Activated CD4-positive, alpha-beta T cell treated with anti-CD3 and anti-CD28 coated beads for 48 hours (primary cell): Measurements from ENCODE around the gene RARG.

ENCODE experiments used
- DNase-seq: peaks from one replicate; pipeline ENCODE4 v3.0.0-alpha.2; 2020

RARG gene

DNA sequence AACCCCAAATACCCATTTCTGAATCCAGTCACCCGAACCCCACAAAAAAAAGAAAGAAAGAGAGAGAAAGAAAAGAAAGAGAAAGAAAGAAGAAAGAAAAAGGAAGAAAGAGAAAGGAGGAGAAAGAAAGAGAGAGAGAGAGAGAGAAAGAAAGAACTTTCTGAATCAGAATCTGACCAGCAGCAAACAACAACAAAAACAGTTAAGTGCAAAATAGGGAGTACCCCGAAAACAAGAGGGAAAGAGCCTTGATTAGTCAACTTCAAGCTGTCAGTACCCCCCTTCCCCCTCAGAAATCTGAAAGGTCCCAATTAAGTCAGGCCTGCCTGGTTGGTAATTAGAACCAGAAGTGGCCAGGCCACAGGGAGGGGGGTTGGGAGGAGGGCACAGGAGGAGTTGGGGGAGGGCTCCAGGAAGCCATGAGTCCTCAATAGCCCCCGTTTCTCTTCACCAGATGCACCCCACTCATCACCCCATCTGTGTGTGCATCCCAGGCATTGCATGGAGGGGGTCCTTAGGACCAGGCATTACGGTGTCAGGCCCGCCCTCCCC is 9.8 kb downstream of the RARG start:
- DNase-seq, result no peak

DNA sequence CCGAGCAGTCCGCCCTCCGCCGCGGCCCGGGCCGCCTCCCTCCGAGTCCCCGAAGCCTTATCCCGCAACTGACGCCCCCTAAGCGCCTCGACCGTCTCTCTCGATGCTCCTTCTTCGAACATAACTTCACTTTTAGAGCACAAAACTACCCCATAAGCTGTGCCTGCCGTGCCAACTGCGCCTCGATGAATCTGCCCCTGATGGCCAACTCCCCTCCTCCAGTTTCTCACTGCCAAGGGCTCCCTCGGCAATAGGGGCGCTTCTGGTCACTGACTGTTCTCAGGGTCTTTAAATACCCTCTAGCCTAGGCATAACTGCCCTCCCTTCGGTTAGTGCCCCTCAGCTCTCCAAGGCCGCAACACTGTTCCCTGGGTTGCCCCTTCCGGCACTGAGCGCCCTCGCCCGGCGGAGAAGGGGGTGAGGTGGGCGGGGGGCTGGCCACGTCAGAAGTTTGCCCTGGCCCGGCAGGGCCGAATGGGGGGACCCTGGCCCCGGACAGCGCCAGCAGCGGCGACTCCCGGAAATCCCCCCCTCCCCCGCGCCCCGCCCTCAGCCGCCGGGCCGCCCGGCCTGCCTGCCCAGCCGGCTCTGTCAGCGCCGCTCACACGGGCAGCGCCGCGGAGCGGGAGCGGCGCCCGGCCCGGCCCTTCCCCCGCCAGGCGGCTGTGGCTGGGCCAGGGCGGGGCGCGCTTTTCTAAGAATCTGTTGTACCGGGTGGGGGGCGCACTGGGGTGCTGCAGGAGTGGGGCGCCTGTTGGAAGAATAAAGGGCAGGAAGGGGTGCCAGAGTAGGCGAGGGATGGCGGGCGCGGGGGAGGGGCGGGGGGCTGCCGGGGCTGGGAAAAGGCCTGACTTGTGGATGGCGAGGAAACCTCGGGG is 10.6 kb downstream of the RARG start:
- DNase-seq, result peak; percentile 48

DNA sequence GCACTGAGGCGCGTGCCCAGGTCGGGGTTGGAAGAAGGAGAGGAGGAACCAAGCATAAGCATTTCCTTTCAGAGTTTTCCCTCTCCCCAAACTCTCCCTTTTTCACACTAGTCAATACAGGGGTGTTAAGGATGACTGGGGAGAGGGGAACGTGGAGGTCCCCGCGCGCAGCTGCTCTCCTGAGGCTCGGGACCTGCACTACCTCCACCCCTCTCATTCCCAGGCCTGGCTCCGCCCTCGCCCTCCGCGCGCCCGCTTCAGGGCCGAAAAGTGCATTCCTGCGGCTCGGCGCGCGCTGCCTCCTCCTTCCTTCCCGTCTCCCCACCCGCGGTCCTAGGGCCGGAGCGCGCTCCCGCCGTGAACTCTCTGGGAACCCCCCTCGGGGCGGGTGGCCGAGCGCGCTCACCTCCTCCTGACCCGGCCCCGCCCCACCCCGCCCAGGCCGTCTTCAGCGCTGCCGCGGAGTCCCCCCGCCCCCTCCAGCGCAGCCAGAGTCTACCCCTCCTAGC is 11.3 kb downstream of the RARG start:
- peak; percentile 88 for DNase-seq

DNA sequence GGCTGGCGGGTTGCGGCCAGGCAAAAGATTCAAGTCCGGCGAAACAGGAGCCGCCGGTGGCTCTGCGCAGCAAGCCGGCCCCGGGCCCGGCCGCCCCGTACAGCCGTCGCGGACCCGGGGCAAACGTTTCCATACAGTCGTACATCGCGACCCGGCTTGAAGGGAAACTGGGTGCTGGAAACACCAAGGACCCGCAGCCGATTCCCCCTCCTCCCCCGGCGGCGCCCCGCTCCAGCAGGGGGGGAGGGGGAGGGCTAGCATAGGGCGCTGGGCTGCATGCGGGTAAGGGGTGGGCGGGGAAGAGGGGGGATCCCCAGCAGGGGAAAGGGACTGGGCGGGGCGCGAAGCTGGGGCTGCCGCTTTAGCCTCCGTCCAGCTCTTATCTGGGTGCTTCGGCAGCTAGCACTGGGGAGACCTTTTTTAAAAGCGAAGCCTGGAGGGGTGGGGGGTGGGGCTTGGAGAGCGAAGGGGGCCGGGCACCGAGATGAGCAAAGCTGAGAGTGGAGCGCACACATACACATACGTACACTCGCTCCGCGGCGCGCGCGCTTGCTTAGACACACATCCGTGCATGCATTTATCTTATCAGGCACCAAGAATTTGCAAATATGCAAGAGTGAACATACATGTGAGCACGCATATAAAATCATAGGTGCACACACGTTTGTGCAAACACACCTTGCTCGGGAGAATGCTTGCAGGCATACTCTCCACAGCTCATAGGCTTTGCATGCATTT is 11.9 kb downstream of the RARG start:
- peak; percentile 89 for DNase-seq

DNA sequence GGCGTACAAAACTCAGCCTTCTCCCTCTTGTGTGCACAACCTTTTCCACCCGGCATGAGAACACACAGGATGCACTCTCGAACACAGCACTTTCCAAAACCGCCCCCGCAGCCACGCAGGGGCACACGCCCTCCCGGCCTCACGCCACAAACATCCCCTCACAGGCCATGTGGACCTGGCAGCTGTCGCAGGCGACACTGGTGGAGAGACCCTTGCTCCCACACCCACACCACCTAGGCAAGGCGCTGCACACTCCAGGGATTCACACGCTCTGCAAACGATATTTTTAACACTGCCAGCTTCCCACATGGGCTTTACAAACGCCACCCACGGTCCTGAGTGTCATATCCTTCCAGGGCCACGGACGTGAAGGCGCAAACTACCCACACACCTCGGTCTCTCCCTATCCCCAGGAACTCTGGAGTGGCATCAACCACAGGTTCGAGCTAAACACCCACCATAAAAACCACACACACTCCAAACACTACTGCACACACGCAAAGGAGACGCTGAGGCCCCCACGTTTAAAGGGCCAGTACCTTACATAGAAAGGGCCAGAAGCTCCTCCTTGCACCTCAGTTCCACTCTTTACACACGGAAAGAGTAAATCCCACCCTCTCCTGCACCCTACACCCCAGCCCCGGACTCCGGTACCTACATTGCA is 12.6 kb downstream of the RARG start:
- DNase-seq, result peak; percentile 79

DNA sequence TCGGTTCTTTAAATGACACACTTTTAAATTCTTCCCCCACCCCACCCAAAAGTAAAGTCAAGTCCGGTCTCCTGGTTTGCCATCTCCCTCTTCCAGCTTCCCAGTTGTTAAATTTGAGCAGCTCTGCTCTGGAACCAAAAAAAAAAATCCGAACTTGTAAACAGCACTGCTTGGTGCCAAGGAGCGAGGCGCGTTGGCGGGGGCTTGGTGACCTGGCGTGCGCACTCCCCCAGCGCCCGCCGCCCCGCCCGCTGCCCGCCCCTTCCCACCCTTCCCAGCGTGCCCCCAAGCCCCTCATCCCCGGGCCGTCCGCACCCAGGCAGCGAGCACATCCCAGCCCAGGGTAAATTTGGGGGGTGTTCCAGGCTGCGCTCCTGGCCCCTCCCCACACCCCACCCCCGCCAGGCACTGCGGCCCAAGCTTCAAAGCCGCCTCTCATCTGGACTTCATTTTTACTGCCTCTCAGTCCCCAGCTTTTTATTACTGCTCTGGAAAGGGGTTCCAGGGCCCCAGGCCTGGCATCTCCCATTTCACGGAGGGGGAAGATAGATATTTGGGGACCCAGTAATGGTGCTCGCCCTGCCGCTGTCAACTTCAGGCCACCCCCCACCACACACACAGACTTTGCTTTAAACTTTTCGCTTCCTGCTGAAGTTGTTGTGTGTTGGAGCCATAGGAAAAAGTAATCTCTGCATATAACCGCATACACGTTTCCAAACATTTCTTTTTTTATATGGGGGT is 13.3 kb downstream of the RARG start:
- DNase-seq, result peak; percentile 34

DNA sequence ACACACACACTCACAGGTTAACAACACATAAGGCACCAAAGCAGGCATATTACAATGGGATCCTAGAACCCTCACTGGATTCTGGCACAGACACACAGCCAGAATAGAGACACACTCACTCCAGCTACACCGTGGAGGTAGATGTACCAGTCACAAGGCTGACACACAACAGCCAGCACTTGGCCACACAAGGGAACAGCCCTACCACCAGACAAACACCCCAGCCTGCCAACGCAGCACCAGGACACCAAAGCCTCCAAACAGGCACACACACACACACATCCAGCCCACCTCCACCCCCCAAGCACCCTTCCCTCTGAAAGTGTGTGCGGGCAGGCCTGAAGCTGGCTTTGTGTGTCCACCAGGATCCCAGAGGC is 14.1 kb downstream of the RARG start:
- peak; percentile 41 for DNase-seq

DNA sequence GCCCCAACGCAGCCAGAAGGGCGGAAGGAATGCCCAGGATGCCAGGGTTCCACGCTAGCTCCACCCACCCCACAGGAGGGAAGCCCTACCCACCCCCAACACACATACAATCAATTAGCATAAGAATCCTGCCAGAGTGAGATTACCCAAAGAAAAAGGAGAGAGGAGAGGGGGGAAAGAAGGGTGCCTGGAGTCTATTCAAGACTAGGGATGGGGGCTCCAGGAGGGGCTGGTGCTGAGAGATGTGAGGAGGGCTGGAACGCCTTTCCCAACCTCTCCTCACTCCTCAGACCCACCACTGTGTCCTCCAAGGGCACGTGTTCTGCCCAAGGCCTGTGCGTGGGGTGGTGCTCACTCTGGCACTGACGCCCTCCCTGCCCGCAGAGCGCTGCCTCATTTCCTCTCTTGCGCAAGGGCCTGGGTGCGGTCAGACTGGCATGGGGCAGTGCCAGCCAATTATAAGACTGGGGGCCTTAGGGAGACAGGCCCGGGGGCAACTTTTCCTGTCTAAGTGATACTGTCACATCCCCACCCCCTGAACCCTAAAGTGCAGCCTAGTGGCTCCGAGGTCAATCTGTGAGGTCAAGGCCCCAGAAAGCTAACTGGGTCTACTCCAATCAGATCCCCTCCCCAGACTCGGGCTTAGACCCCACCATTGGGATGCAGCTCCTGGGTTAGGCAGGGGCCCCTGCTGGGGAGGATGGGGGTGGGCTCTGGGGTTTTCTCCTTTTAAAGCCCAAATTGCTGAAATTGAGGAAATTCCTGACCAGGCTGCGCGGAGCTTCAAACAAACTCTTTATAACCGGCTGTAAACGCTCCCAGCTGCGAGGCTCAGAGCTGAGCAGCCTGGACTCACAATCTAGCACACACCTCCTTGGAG is 14.7 kb downstream of the RARG start:
- peak; percentile 66 for DNase-seq

DNA sequence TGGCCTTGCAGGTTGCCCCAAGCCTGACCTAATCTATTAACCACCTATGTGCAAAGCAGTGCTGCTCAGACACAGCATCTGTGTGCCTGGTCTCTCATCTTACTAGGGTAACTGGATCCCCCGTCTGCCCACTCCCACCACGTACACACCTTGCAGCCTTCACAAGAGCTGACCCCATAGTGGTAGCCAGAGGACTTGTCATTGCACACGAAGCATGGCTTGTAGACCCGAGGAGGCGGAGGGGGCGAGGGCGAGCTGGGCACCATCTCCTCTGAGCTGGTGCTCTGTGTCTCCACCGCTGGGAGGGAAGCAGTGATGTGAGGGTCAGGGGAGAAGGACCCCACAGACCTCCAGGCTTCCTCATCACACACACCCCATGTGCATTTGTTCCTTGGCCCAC is 16.5 kb downstream of the RARG start:
- no peak for DNase-seq

DNA sequence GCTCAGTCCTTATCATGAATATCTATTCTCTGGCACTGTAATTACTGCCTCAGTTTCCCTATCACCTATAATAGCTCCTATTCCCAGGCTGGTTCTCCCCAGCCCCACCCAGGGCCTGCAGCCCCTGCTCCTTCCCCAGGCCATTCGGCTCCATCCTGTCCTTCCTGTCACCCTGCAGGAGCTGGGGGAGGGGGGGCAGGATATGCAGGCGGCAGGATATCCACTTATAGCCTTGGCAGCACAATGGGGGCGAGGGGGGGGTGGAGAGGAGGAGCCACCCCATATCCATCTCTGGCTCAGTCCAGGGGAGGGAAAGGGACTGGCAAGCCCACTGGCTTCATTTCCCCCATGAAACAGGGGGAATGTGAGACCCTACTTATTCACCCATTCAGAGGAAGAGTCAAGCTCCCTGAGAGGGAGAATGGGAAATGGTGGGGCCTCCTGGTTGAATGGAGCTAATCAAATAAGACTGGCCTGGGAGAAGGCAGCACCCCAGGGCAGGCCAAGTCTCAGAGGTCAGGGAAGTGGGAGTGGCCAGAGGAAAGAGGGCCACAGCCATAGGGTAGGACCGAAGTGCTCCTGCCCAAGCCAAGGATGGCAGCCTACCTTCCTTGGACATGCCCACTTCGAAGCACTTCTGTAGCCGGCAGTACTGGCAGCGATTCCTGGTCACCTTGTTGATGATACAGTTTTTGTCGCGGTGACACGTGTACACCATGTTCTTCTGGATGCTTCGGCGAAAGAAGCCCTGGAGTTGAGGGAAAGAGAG is 17.1 kb downstream of the RARG start:
- no peak for DNase-seq

DNA sequence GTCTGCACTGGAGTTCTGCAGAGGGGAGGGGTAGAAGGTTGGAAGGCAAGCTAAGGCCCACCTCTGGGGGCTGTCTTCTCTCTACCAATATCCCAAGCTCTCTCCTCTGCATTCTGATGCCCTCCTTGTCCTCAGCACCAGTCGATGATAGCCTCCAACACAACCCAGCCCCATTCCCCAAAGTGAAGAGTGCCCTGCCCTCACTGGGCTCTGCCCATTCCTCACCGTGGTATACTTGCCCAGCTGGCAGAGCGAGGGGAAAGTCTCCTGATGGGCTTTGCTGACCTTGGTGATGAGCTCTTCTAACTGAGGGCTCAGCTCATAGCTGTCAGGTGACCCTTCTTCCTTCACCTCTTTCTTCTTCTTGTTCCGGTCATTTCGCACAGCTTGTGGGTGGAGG is 17.8 kb downstream of the RARG start:
- DNase-seq, result no peak

DNA sequence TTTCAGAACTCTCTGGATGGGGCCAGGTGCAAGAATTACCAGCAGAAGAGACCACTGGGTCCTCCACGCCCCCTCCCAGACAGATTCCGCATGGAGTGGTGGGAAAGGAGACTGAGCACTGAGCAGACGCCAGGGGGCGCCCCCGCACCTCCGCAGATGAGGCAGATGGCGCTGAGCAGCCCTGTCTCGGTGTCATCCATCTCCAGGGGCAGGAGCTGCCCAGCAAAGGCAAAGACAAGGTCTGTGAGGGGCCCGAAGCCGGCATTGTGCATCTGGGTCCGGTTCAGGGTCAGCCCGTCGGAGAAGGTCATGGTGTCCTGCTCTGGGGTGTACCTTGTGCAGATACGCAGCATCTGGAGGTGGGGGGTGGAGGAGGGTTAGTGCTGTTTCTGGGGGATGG is 18.7 kb downstream of the RARG start:
- peak; percentile 91 for DNase-seq

DNA sequence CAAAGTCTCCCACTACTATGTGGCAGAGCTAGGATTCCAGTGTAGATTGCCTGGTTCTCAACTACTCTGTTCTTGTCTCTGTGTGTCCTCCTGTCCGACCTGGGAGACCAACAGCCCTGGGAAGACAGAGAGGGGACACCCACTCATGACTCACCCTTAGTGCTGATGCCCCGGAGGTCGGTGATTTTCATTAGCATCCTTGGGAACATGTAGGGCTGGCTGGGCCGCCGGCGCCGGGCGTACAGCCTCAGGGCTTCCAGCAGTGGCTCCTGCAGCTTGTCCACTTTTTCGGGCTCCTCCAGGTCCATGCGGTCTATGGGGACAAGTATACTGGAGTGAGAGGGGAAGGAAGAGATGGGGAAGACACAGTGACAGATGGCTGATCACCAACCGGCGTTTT is 19.1 kb downstream of the RARG start:
- no peak for DNase-seq

DNA sequence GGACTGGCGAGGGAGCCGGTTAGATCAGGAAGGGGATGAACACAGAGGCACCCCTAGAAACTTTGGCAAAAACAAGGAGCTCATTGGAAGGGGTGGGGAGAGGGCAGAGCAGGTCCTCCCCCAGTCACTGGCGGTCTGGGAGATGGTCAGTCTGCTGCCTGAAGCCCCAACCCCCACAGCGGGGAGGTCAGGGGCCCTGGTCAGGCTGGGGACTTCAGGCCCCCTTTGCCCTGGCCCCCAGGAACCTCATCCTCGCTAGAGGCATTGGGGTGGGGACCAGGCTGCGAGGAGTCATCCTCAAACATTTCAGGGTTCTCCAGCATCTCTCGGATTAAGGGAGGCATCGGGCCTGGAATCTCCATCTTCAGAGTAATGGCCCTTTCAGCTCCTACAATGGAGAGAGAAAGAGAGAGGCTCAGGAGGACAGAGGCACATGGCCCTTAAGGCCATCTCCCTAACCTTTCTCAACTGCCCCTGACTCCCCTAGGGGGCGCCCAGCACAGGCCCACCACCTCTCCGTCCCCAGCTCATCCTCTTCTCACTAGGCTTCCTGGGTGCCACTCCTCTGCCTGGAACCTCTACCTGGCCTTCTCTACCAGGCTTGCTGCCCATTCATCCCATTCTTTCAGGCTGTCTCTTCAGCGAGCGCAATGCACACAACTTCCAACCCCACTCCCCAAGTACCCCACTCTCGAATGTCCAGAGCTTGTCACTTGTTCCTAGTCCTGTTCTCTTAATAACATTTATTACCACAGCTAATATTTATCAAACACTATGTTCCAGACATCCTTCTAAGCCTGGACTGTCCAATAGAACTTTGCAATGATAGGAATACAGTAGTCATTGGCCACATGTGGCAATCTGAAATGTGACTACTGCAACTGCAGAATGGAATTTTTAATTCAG is 20.3 kb downstream of the RARG start:
- DNase-seq, result no peak

DNA sequence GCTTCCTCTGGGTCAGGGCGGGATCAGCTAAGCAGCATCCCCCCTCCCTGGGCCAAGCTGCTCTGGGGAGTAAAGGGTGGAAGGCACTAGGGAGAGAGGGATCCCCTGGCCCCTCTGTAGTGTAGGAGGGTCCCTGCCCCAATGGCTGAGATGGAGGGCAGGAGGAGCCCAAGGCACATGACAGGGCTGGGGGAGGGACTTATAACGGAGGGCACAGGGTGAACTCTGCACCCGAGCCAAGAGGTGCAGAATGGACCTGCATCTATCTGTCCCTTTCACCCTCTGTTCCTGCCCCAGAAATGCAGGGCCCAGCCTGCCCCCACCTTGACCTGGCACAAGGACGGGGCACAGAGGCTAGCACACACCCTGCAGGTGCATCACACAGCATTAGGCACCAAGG is 21.2 kb downstream of the RARG start:
- DNase-seq, result no peak

DNA sequence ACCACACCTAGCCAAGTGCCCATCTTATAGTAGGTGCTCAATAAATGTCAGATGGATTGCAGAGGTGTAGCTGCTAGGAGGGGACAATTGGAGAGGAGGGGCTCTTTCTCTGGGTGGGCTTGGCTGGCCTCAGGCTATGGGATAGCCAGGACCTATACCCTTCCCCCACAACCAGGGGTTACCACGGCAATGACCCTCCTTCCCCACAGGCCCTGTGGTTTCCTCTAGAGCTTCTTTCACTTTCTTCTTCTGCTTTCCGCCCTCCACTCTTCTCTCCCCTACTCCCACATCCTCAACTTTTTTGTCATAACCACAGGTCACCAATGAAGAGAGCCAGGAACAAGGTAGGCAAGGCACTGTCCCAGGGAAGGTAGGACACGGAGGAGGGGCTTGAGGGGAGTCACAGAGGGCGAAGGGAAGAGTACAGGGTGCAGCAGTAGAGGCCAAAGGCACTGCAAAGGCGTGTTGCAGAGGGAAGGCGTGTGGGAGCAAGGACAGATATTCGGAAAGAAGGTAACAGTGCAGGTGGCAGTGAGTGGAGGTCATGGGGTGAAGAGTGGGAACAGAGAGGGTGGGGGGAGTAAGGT is 23.0 kb downstream of the RARG start:
- DNase-seq, result peak; percentile 39

DNA sequence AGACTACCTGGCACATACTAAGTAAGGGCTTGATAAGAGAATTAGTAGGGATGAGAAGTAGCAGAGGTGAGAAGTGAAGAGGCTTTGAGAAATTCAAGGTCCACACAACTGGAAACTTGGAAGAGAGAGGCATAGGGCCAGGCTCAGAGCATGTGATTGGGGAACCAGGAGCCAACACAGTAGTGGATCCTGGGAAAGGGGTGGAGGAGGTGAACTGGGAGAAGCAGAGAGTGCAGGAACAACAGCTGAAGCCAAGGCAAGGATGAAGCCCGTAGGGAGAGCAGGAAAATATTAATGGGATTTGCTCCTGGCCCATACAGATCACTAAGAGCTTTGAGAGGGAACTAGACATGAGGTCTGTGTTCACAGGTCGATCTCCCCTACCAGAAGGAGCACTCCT is 23.6 kb downstream of the RARG start:
- no peak for DNase-seq

DNA sequence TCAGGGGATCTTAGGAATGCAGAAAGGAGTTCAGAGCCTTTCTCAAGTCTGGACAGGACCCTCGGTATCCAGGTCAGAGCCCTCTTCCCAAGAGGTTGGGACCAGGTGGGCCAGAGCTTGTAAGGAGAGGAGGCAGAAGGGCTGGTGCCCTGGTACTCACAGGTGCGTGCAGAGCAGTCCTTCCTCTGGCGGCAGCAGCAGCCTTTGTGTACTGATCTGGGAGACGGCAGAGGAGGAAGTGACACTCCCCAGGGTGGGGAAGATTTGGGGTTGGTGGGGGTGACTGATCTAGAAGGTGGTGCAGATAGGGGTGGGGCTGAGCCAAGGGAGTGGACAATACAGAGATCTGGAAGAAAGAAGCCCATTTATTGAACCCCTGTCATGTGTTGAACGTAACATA is 25.0 kb downstream of the RARG start, which contains the start of gene ITGB7:
ITGB7 (minus strand) TSS at position 210 of the 400 bp plus-strand sequence. CDS start 6,808 bp downstream, outside the sequence.
- peak; percentile 67 for DNase-seq
